ENCODE measurements around the gene ATOSB.

DNA sequence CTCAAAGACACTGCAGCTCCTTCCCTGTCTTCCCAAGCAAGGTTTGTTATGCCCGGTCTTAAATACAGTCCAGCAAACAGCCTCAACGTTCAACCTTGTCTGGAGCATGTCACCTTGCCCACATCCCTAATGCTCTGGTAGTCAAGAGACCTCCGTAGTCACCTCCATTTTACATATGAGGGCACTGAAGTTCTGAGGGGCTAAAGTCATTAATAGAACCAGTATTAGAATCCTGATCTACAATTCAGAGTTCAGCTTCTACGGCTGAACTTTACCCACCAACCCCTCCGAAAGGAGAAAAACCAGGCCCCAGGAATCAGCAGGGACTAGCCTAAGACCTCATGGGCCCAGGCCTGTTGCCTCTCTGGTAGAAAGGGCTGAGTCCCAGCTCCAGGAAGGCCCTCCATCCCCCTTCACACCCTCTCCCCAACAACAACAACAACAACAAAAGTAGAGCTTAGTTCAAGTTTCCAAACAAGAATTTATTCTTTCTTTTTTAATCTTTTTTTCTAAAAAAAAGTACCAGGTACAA lies 11.9 kb downstream of the ATOSB start:
- TF ChIP-seq BACH1 (tag; IDR thresholded peaks at IDR 0.05) (no peak), CBX2 (IDR thresholded peaks at IDR 0.05; ENCODE audit: insufficient read depth, low read length, poor library complexity, severe bottlenecking) (no peak), RNF2 (IDR thresholded peaks at IDR 0.05) (no peak), STAT6 (CRISPR knock-in tag; IDR thresholded peaks at IDR 0.05) (no peak), CHD2 (IDR thresholded peaks at IDR 0.05; ENCODE audit: low read depth, low read length) (no peak), JUN (IDR thresholded peaks at IDR 0.05; ENCODE audit: borderline replicate concordance, low read depth, low read length) (no peak), JUN (CRISPR knock-in tag; IDR thresholded peaks at IDR 0.05; ENCODE audit: borderline replicate concordance) (no peak)
- TF ChIP-seq, protein P1, sequence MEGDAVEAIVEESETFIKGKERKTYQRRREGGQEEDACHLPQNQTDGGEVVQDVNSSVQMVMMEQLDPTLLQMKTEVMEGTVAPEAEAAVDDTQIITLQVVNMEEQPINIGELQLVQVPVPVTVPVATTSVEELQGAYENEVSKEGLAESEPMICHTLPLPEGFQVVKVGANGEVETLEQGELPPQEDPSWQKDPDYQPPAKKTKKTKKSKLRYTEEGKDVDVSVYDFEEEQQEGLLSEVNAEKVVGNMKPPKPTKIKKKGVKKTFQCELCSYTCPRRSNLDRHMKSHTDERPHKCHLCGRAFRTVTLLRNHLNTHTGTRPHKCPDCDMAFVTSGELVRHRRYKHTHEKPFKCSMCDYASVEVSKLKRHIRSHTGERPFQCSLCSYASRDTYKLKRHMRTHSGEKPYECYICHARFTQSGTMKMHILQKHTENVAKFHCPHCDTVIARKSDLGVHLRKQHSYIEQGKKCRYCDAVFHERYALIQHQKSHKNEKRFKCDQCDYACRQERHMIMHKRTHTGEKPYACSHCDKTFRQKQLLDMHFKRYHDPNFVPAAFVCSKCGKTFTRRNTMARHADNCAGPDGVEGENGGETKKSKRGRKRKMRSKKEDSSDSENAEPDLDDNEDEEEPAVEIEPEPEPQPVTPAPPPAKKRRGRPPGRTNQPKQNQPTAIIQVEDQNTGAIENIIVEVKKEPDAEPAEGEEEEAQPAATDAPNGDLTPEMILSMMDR (IDR thresholded peaks at IDR 0.05 in 2 of 3, conservative IDR thresholded peaks at IDR 0.05 in 1 of 3; ENCODE audit: insufficient read depth in 2 of 3, low read depth in 1 of 3, low read length in 3 of 3) = no peak
